ENCODE measurements around the gene RBM39. TPM values are rescaled to one million over a fixed set of nuclear protein-coding genes. Genes with fewer than 3 reads are reported as not detected.

RBM39 gene
- total and polyA plus RNA-seq, 2 of the 13 experiments (the other 11 are each of a cell fraction or from before 2014, with no cell fraction given): 788 to 920 TPM

DNA sequence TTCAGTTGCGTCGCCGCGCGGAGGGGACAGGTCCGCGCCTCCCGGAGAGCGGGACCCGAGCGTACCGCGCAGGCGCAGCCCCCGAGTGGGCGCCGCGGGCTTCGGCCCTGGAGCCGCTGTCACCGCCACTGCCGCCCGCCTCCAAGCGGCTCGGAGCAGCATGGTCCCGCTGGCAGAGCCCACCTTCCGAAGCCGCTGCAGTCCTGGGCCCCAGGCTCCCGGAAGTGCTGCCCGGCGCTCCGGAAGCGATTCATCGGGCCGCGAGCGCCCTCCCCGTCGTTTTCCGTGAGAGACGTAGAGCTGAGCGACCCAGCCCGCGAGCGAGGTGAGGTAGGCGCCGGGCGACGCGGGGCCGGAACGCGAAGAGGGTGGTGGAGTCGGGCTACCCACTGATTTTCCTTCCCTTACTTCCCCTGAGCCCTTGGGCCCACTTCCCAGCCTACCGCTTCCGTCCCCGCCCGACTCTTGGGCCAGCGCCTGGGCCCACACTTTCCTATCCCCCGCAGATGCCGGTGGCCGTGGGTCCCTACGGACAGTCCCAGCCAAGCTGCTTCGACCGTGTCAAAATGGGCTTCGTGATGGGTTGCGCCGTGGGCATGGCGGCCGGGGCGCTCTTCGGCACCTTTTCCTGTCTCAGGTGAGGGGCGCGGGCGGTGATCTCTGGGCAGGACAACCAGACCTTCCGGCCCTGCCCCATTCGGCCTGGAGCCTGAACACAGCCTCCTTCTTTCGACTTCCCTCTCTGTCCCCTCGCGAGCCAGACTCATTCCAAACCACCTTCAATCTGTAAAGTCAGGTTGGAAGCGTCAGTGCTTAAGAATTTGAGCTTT, 42.7 kb downstream of the RBM39 start, which contains the start of the genes NFS1 and ROMO1 (continued):
- no peak for TF ChIP-seq PRDM4 (CRISPR knock-in tag; IDR thresholded peaks at IDR 0.05; ENCODE audit: borderline replicate concordance)
- TF ChIP-seq ZNF564 (CRISPR knock-in tag; IDR thresholded peaks at IDR 0.05): peak; percentile 98
- peak in 1 of 2 experiments; percentile 70; a peak in 1 of 4 replicates for TF ChIP-seq REST (IDR thresholded peaks at IDR 0.05; ENCODE audit: borderline replicate concordance in 1 of 2, low read depth in 1 of 2, low read length in 2 of 2)
- peak; percentile 65; the same call in 1 of the 2 replicates for TF ChIP-seq ZBTB20 (CRISPR knock-in tag; IDR thresholded peaks at IDR 0.05; ENCODE audit: borderline replicate concordance, low read depth)
- peak; percentile 68; the same call in 1 of the 2 replicates for TF ChIP-seq ZNF234 (CRISPR knock-in tag; conservative IDR thresholded peaks at IDR 0.05)
- peak; percentile 99 for TF ChIP-seq SPEN (CRISPR knock-in tag; IDR thresholded peaks at IDR 0.05; ENCODE audit: low read depth)
- TF ChIP-seq, protein P1, sequence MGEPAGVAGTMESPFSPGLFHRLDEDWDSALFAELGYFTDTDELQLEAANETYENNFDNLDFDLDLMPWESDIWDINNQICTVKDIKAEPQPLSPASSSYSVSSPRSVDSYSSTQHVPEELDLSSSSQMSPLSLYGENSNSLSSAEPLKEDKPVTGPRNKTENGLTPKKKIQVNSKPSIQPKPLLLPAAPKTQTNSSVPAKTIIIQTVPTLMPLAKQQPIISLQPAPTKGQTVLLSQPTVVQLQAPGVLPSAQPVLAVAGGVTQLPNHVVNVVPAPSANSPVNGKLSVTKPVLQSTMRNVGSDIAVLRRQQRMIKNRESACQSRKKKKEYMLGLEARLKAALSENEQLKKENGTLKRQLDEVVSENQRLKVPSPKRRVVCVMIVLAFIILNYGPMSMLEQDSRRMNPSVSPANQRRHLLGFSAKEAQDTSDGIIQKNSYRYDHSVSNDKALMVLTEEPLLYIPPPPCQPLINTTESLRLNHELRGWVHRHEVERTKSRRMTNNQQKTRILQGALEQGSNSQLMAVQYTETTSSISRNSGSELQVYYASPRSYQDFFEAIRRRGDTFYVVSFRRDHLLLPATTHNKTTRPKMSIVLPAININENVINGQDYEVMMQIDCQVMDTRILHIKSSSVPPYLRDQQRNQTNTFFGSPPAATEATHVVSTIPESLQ (CRISPR knock-in tag; conservative IDR thresholded peaks at IDR 0.05): peak; percentile 91; the same call in 1 of the 2 replicates
- peak; percentile 95 for TF ChIP-seq SMAD3 (CRISPR knock-in tag; IDR thresholded peaks at IDR 0.05)
- TF ChIP-seq SOX5 (CRISPR knock-in tag; IDR thresholded peaks at IDR 0.05; ENCODE audit: borderline replicate concordance): peak; percentile 80
- 0 out of 2 replicates have a peak, but pooled peaks have one; percentile 8 for TF ChIP-seq ZNF678 (CRISPR knock-in tag; IDR thresholded peaks at IDR 0.05)
- peak; percentile 9; the same call in 1 of the 2 replicates for TF ChIP-seq NR3C1 (CRISPR knock-in tag; IDR thresholded peaks at IDR 0.05)
- TF ChIP-seq ZNF10 (CRISPR knock-in tag; IDR thresholded peaks at IDR 0.05; ENCODE audit: borderline replicate concordance, low read depth): no peak
- TF ChIP-seq, protein P2, sequence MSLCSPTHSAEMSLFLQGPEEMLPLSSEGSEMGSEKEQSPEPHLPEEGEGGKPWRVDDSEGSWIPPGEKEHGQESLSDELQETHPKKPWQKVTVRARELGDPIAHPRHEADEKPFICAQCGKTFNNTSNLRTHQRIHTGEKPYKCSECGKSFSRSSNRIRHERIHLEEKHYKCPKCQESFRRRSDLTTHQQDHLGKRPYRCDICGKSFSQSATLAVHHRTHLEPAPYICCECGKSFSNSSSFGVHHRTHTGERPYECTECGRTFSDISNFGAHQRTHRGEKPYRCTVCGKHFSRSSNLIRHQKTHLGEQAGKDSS (CRISPR knock-in tag; IDR thresholded peaks at IDR 0.05; ENCODE audit: borderline replicate concordance, low read depth): peak; percentile 70; the same call in 1 of the 2 replicates
- TF ChIP-seq ZNF101 (CRISPR knock-in tag; IDR thresholded peaks at IDR 0.05; ENCODE audit: borderline replicate concordance, low read depth): peak; percentile 27
- peak; percentile 78; the same call in 1 of the 2 replicates for TF ChIP-seq ZNF770 (CRISPR knock-in tag; IDR thresholded peaks at IDR 0.05)
